GM19238 (cell line): ENCODE measurements around the gene PMM1.
"Not testable (repeated sequence)": the region's sequence is repeated elsewhere in the genome, so short reads cannot be mapped to it uniquely, and the experiment has no call there.

ENCODE experiments used
- DNase-seq: peaks from one replicate; pipeline ENCODE4 v3.0.0; 2011; ENCODE audit warnings: low spot score; ENCODE audit not compliant: insufficient read length

PMM1 gene

GRCh38 chr22:41589391-41590241 is at the start of gene PMM1:
Gene PMM1, minus strand, starts transcription at chr22:41589840. Its CDS starts 35 bp downstream, at chr22:41589805.
- DNase-seq = peak; percentile 100

- DNase-seq = no peak
Measured at GRCh38 chr22:41638748-41639147, 49.1 kb upstream of the PMM1 start.

- no peak for DNase-seq
Measured at GRCh38 chr22:41638124-41638523, 48.5 kb upstream of the PMM1 start.

- not testable (repeated sequence) for DNase-seq
Measured at GRCh38 chr22:41637623-41638022, 48.0 kb upstream of the PMM1 start.

- no peak for DNase-seq
Measured at GRCh38 chr22:41636467-41636866, 46.8 kb upstream of the PMM1 start.

- DNase-seq = not testable (repeated sequence)
Measured at GRCh38 chr22:41634610-41635009, 45.0 kb upstream of the PMM1 start.

GRCh38 chr22:41631615-41632014 is 42.0 kb upstream of the PMM1 start:
- DNase-seq = not testable (repeated sequence)

GRCh38 chr22:41631115-41631514 is 41.5 kb upstream of the PMM1 start:
- not testable (repeated sequence) for DNase-seq

GRCh38 chr22:41625577-41625976 is 35.9 kb upstream of the PMM1 start:
- DNase-seq = no peak

GRCh38 chr22:41621911-41622179 is 32.2 kb upstream of the PMM1 start:
- no peak for DNase-seq

- DNase-seq = peak; percentile 98
Measured at GRCh38 chr22:41621099-41621910, 31.7 kb upstream of the PMM1 start, which contains the start of gene XRCC6. Gene XRCC6, plus strand, starts transcription at chr22:41621295. Its CDS starts 710 bp downstream, at chr22:41622005.

- peak; percentile 26 for DNase-seq
Measured at GRCh38 chr22:41620589-41621098, 31.0 kb upstream of the PMM1 start, which contains the start of gene DESI1. Gene DESI1, minus strand, starts transcription at chr22:41621043. Its CDS starts 204 bp downstream, at chr22:41620839.

- no peak for DNase-seq
Measured at GRCh38 chr22:41619979-41620588, 30.4 kb upstream of the PMM1 start.

GRCh38 chr22:41613456-41613855 is 23.8 kb upstream of the PMM1 start:
- no peak for DNase-seq

- no peak for DNase-seq
Measured at GRCh38 chr22:41612603-41613306, 23.1 kb upstream of the PMM1 start.

GRCh38 chr22:41608386-41608785 is 18.7 kb upstream of the PMM1 start:
- no peak for DNase-seq

- peak; percentile 61 for DNase-seq
Measured at GRCh38 chr22:41603873-41604332, 14.3 kb upstream of the PMM1 start.

GRCh38 chr22:41600976-41601375 is 11.3 kb upstream of the PMM1 start:
- no peak for DNase-seq

- DNase-seq = no peak
Measured at GRCh38 chr22:41598891-41599635, 9.4 kb upstream of the PMM1 start.

GRCh38 chr22:41598081-41598480 is 8.4 kb upstream of the PMM1 start:
- DNase-seq = no peak
